Epithelial cell of esophagus (primary cell): ENCODE measurements around the gene ARSB.

ENCODE experiments used
- DNase-seq: peaks from one replicate; pipeline ENCODE4 v3.0.0; 2010; ENCODE audit warnings: low read depth
- H3K4me3 ChIP-seq: 2 replicates; pipeline ENCODE4 v1.5.1; 2011; ENCODE audit warnings: mild to moderate bottlenecking, low read length, control low read depth
- CTCF ChIP-seq: IDR thresholded peaks from 2 replicates; pipeline ENCODE4 v1.5.1; 2011; ENCODE audit warnings: low read depth, mild to moderate bottlenecking, low read length, control low read depth, inconsistent platforms; ENCODE audit not compliant: insufficient read depth; ENCODE audit errors: missing control alignments

ARSB gene

DNA sequence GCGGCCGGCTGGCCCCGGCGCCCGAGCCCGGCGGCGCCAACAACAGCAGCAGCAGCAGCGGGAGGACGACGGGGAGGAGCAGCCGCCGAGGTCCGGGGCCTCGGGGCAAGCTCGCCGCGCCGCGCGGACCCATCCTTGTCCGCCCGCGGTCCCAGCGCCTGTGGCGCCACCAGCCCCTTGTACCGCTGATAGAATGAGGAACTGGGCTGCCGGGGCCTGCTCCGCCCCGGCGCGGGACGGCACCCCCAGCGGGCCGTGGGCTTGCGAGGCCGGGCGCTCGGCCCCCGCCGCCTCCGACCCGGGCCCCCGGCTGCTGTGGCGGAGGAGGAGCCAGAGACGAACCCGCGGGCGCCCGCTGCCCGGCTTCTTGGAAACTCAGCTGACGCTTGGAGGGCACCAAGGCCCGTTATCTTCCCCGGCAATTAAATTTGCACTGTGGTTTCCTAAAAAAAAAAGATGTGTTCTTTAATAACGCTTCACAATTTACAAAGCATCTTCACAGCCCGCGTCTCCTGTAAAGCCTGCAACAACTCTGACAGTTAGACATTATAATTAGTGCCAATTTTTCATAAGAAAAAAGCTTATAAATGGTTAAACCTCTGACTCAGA lies at the start of gene ARSB:
Gene ARSB, minus strand, starts transcription at position 195 of the 609 bp plus-strand sequence. Its CDS starts 62 bp downstream, at position 133.
- H3K4me3 ChIP-seq = peak within 1 kb of the TSS; percentile 53
- TF ChIP-seq CTCF = no peak
- peak; percentile 26 for DNase-seq

DNA sequence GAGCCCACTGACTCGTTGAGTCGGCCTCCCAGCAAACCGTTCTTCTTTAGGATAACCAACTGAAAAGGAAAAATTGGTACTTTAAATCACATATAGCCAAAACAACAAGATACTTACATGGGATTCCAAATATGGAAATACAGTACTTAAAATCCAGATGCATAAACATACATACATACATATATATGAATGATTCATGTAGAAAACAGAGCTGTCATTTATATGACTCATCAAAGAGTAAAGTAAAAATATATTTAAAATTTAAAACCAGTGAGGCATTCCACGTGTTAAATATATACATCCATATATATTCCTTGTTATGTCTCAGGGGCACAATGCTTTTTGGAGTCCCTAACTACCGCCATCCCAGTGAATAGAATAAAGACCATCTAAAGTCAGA lies 47.7 kb upstream of the ARSB start:
- no peak for TF ChIP-seq CTCF
- no peak overlapping the region for H3K4me3 ChIP-seq
- DNase-seq = no peak

DNA sequence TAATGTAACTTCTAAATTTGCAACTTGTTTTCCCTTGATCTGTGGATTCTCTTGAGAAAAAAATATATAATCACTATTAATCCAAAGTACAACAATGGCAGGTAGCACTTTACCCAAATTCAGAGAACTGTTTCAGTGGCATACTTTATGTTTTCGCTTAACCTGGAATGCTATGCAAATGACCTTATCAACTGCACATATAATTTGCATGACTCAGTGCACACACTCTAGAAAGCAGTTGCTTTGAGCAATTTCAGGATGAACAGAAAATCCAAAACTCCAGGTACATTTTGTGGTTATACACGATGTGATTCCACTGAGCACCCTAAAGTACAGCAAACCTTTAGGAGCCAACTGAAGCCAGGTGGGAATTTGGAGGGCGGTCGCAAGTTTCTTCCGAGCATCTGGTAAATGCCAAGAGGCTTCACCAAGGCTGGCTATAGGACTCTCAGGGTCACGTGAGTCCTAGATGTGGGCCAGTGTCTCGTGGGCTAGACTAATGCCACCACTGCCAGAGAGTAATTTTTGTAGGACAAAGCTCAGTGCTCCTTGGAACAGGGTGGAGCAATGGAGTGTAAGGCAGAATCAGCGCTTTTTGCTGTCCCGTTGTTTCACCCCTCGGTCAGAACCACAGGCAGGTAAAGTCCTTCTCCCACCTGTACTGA lies 47.1 kb upstream of the ARSB start:
- no peak overlapping the region for H3K4me3 ChIP-seq
- no peak for TF ChIP-seq CTCF
- no peak for DNase-seq

- TF ChIP-seq CTCF = no peak
- no peak for DNase-seq
- no peak overlapping the region for H3K4me3 ChIP-seq
Observed at GRCh38 chr5:79031485-79031867, 46.4 kb upstream of the ARSB start.

- TF ChIP-seq CTCF = no peak
- H3K4me3 ChIP-seq = no peak overlapping the region
- no peak for DNase-seq
Observed at GRCh38 chr5:79030663-79031484, 45.8 kb upstream of the ARSB start.

DNA sequence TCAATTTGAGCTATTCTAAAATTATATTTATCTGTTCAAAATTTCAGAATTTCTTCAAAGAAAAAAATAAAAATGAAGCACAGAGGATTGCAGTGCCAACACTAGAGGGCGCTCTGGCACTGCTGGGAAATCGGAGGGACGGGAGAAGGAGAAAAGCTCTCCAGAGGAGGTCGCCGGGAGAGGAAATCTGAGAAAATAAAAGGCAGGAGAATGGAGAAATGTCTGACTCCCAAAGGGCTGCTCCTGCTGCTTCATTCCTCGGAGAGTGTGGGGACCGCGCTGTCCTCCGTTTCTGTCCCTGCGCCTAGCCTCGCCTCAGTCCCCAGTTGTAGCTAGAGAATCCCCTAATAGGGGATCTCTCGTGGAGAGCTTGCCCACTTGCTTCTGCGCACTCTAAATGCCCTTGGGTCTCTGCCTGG lies 40.0 kb upstream of the ARSB start:
- peak; percentile 60 for DNase-seq
- peak overlapping the region; percentile 19 for H3K4me3 ChIP-seq
- TF ChIP-seq CTCF = peak; percentile 86
